Measurements from ENCODE around the gene PRM3.

- TF ChIP-seq CTCF (IDR thresholded peaks at IDR 0.05) (no peak), POLR2AphosphoS5 (IDR thresholded peaks at IDR 0.05) (no peak), POLR2A (IDR thresholded peaks at IDR 0.05) (no peak), EP300 (IDR thresholded peaks at IDR 0.05) (no peak)
Measured at GRCh38 chr16:11231367-11231970, 42.0 kb downstream of the PRM3 start.

Data from suprapubic skin (tissue), 4 donors.